HepG2 (cell line): ENCODE results near the gene ADCY9. TPM values are rescaled to one million over a fixed set of nuclear protein-coding genes. Genes with fewer than 3 reads are reported as not detected.

Experiments
- ATAC-seq: fragments of 200-7000 bp; cut with Tn5 transposase; 3 replicates; pipeline ENCODE4 v1.9.1; 2020; ENCODE audit warnings: mild to moderate bottlenecking, moderate library complexity
- BruUV-seq: library from RNA; stranded (reverse); fragments of 400-500 nt; replicated peaks from 2 replicates; lab custom pipeline; 2021; lab: Mats Ljungman, UMichigan
- CTCF ChIA-PET: fragments of 300-600 bp; formaldehyde crosslinking; extraction: SDS; loops from one replicate; lab custom pipeline; 2021; ENCODE audit warnings: low total read pairs, inconsistent platforms, low intra/inter-chr PET ratio; lab: Yijun Ruan, JAX
- POLR2A ChIA-PET: fragments of 350-600 bp; sonication (Branson Sonifier 250); formaldehyde crosslinking; loops from one replicate; lab custom pipeline; 2020; ENCODE audit warnings: antibody characterized with exemption, inconsistent platforms; lab: Yijun Ruan, JAX
- DNase-seq: peaks from one replicate; pipeline ENCODE4 v3.0.0-alpha.2; 2015; ENCODE audit warnings: low spot score
- FAIRE-seq: peaks from 3 replicates; lab custom pipeline; 2011; peaks lifted over from hg19 to GRCh38; lab: Jason Lieb, UNC
- H2AFZ ChIP-seq: one replicate; pipeline ENCODE4 v1.6.1; 2011; ENCODE audit warnings: low read length, inconsistent platforms
- H3K27ac ChIP-seq: fragments of 300-600 bp; 3 replicates; pipeline ENCODE4 v1.8.0; 2011; ENCODE audit warnings: mixed run types, mild to moderate bottlenecking, mixed read lengths, low read length, inconsistent platforms; ENCODE audit not compliant: insufficient read depth; ENCODE audit errors: extremely low read length
- H3K27me3 ChIP-seq, 2 experiments: fragments of 200-600 bp in 1 of 2; 2 replicates in 1 of 2; 3 replicates in 1 of 2; pipeline versions ENCODE4 v1.6.0 to v1.8.0; 2011; ENCODE audit warnings: low read length in 2 of 2, mild to moderate bottlenecking in 2 of 2, moderate library complexity in 2 of 2, inconsistent platforms in 1 of 2; ENCODE audit not compliant: insufficient read depth in 2 of 2, control insufficient read depth in 1 of 2
- H3K36me3 ChIP-seq, 2 experiments: fragments of 200-600 bp in 1 of 2; replicated peaks in 1 of 2; 2 replicates in 1 of 2; 3 replicates in 1 of 2; pipeline versions ENCODE4 v1.5.1 to v1.8.0; 2011; ENCODE audit warnings: low read length in 2 of 2, inconsistent platforms in 1 of 2; ENCODE audit not compliant: insufficient read depth in 2 of 2, control insufficient read depth in 1 of 2
- H3K4me1 ChIP-seq: 2 replicates; pipeline ENCODE4 v1.5.1; 2012; ENCODE audit warnings: low read length, inconsistent platforms; ENCODE audit not compliant: insufficient read depth
- H3K4me2 ChIP-seq: 2 replicates; pipeline ENCODE4 v1.6.0; 2011; ENCODE audit warnings: low read depth, low read length, inconsistent platforms
- H3K4me3 ChIP-seq, 3 experiments: fragments of 200-600 bp in 1 of 3; sonication (generic), shearing (Covaris generic) in 1 of 3; replicated peaks in 1 of 3; 2 replicates each; pipeline ENCODE4 v1.5.1; 2011 to 2016; ENCODE audit warnings: low read length in 3 of 3, inconsistent platforms in 2 of 3, low read depth in 2 of 3, mild to moderate bottlenecking in 2 of 3, control low read depth in 1 of 3, mixed read lengths in 1 of 3; ENCODE audit not compliant: insufficient read depth in 1 of 3
- H3K79me2 ChIP-seq: one replicate; pipeline ENCODE4 v1.6.1; 2011; ENCODE audit warnings: low read length, inconsistent platforms; ENCODE audit not compliant: insufficient read depth
- H3K9ac ChIP-seq: 2 replicates; pipeline ENCODE4 v1.6.0; 2011; ENCODE audit warnings: mild to moderate bottlenecking, low read depth, low read length, inconsistent platforms; ENCODE audit not compliant: insufficient read depth
- H3K9me3 ChIP-seq: 2 replicates; pipeline ENCODE4 v1.5.1; 2012; ENCODE audit warnings: mild to moderate bottlenecking, low read length
- H4K20me1 ChIP-seq: 2 replicates; pipeline ENCODE4 v1.6.0; 2011; ENCODE audit warnings: inconsistent platforms, mild to moderate bottlenecking, low read length, moderate library complexity; ENCODE audit not compliant: insufficient read depth
- CREM ChIP-seq, 2 experiments: sonication (generic) in 1 of 2; formaldehyde crosslinking in 1 of 2; IDR thresholded peaks; 2 replicates each; pipeline versions ENCODE4 v1.4.0 to v1.6.1; 2016 to 2020; ENCODE audit warnings: antibody characterized with exemption in 1 of 2, mild to moderate bottlenecking in 1 of 2, missing genetic modification reagents in 1 of 2
- DNMT1 ChIP-seq: sonication (generic); formaldehyde crosslinking; IDR thresholded peaks from 2 replicates; pipeline ENCODE4 v1.5.1; 2020; ENCODE audit warnings: mild to moderate bottlenecking, missing genetic modification reagents
- ELK4 ChIP-seq: sonication (generic); formaldehyde crosslinking; IDR thresholded peaks from 2 replicates; pipeline ENCODE4 v1.9.0; 2021; ENCODE audit warnings: missing genetic modification reagents, borderline replicate concordance
- GTF3A ChIP-seq: sonication (generic); formaldehyde crosslinking; conservative IDR thresholded peaks from 2 replicates; pipeline ENCODE4 v1.4.0; 2020; ENCODE audit warnings: mild to moderate bottlenecking, missing genetic modification reagents
- HMGXB3 ChIP-seq: sonication (generic); formaldehyde crosslinking; IDR thresholded peaks from 2 replicates; pipeline ENCODE4 v1.4.0; 2020; ENCODE audit warnings: missing genetic modification reagents, borderline replicate concordance
- SETDB1 ChIP-seq: sonication (generic); formaldehyde crosslinking; IDR thresholded peaks from 2 replicates; pipeline ENCODE4 v1.5.1; 2020; ENCODE audit warnings: missing genetic modification reagents, mild to moderate bottlenecking, borderline replicate concordance
- SP2 ChIP-seq: sonication (generic); formaldehyde crosslinking; IDR thresholded peaks from 2 replicates; pipeline ENCODE4 v1.5.1; 2020; ENCODE audit warnings: mild to moderate bottlenecking, missing genetic modification reagents
- SUZ12 ChIP-seq: fragments of 150-350 bp; IDR thresholded peaks from 2 replicates; pipeline ENCODE4 v1.6.1; 2014; ENCODE audit warnings: low read depth, low read length
- ZBTB1 ChIP-seq: sonication (generic); formaldehyde crosslinking; IDR thresholded peaks from 2 replicates; pipeline ENCODE4 v1.4.0; 2020; ENCODE audit warnings: missing genetic modification reagents, borderline replicate concordance
- ZBTB39 ChIP-seq: sonication (generic); formaldehyde crosslinking; IDR thresholded peaks from 2 replicates; pipeline ENCODE4 v1.5.0; 2020; ENCODE audit warnings: missing genetic modification reagents
- ZFYVE20 ChIP-seq: sonication (generic); formaldehyde crosslinking; IDR thresholded peaks from 2 replicates; pipeline ENCODE4 v1.8.0; 2023; ENCODE audit warnings: low read depth, mild to moderate bottlenecking, moderate library complexity, missing genetic modification reagents, borderline replicate concordance
- ZNF367 ChIP-seq: sonication (generic); formaldehyde crosslinking; IDR thresholded peaks from 2 replicates; pipeline ENCODE4 v1.4.0; 2020; ENCODE audit warnings: missing genetic modification reagents, borderline replicate concordance
- ZNF550 ChIP-seq: sonication (generic); formaldehyde crosslinking; IDR thresholded peaks from 2 replicates; pipeline ENCODE4 v1.4.0; 2020; ENCODE audit warnings: mild to moderate bottlenecking, missing genetic modification reagents, borderline replicate concordance
- ZNF614 ChIP-seq: IDR thresholded peaks from 2 replicates; pipeline ENCODE4 v1.6.1; 2018; ENCODE audit warnings: missing biosample characterization, missing genetic modification reagents, inconsistent platforms, borderline replicate concordance
- ZNF777 ChIP-seq: sonication (generic); formaldehyde crosslinking; IDR thresholded peaks from 2 replicates; pipeline ENCODE4 v1.4.0; 2020; ENCODE audit warnings: missing genetic modification reagents
- WGBS: methylation state at CpG from one replicate; pipeline ENCODE4 v1.1.6; 2017; ENCODE audit warnings: low lambda C conversion rate; 5-methylcytosine and 5-hydroxymethylcytosine counted together
- in situ Hi-C: cut with HindIII; loops from 2 replicates; pipeline ENCODE4 v1.10.0; 2017; ENCODE audit warnings: low pct_unique_long_range_greater_than_20kb; ENCODE audit not compliant: extremely low pct_ligation_motif_present
- intact Hi-C: fragments of 100-400 bp; cut with micrococcal nuclease; formaldehyde crosslinking; loops from one replicate; pipeline ENCODE4 v1.10.0; 2022; ENCODE audit not compliant: unreplicated experiment
- polyA plus RNA-seq, 8 experiments: library from polyadenylated mRNA; depleted of rRNA in 3 of 8; stranded (reverse) in 7 of 8; unstranded in 1 of 8; fragments of >200 nt; fragmentation: Illumina TruSeq in 4 of 8; extraction: Trizol in 4 of 8; gene quantifications; 2 replicates each; pipeline versions ENCODE4 v1.2.1 to v1.2.3, GENCODE V29; 2011 to 2016; ENCODE audit warnings: low read depth in 4 of 8, missing spikeins in 1 of 8, mixed read lengths in 1 of 8; ENCODE audit not compliant: insufficient read depth in 1 of 8
- total RNA-seq, 5 experiments: library from RNA; depleted of rRNA; stranded (reverse); fragments of >200 nt; fragmentation: Illumina TruSeq; extraction: Trizol; gene quantifications; 2 replicates each; pipeline ENCODE4 v1.2.3, GENCODE V29; 2016; ENCODE audit warnings: low read depth in 1 of 5

ADCY9 gene
- total and polyA plus RNA-seq, 2 of the 13 experiments (the other 11 are each of a cell fraction or from before 2014, with no cell fraction given), result 11.2 to 13.9 TPM

GRCh38 chr16:4075534-4075933, 40.7 kb downstream of the ADCY9 start:
- no peaks in the 10 kb centered on the region for H3K27me3 ChIP-seq
- no peaks in the 10 kb centered on the region for H3K9me3 ChIP-seq
- POLR2A ChIA-PET, result no interaction called here
- CTCF ChIA-PET, result no interaction called here
- H3K27ac ChIP-seq, result no peak overlapping the region
- H3K4me2 ChIP-seq, result no peak overlapping the region
- ATAC-seq, result no peak
- H2AFZ ChIP-seq, result no peak overlapping the region
- in situ Hi-C loops, result no loop called here
- intact Hi-C loops, result no loop called here
- DNase-seq, result no peak
- no peak for FAIRE-seq
- H3K79me2 ChIP-seq, result peaks cover 18% of the 10 kb centered on the region
- 96% methylated on average over 7 of the region's 7 CpGs for WGBS
- H3K9ac ChIP-seq, result no peak overlapping the region
- H3K4me1 ChIP-seq, result peaks cover 5% of the 10 kb centered on the region; the same call in 1 of the 2 replicates
- BruUV-seq, result no TSS peak
- no peaks in the 10 kb centered on the region for H4K20me1 ChIP-seq
- H3K4me3 ChIP-seq, result no peak overlapping the region
- H3K36me3 ChIP-seq, result peaks cover 0 to 8% of the 10 kb centered on the region in 2 experiments; a peak in 2 of 5 replicates
- TF ChIP-seq ZNF367 (CRISPR knock-in tag) (no peak), ZNF550 (CRISPR knock-in tag) (no peak), SETDB1 (CRISPR knock-in tag) (no peak), SP2 (CRISPR knock-in tag) (no peak), GTF3A (CRISPR knock-in tag) (no peak), ELK4 (no peak), ZBTB39 (CRISPR knock-in tag) (no peak), ZNF614 (CRISPR knock-in tag) (no peak), CREM (IDR thresholded peaks at IDR 0.05) (no peak), CREM (CRISPR knock-in tag; IDR thresholded peaks at IDR 0.05) (no peak), ZNF777 (no peak), SUZ12 (no peak), HMGXB3 (CRISPR knock-in tag) (no peak), DNMT1 (CRISPR knock-in tag) (no peak), ZFYVE20 (CRISPR knock-in tag) (no peak), ZBTB1 (no peak)
